Upper lobe of left lung (tissue), 4 donors: Measurements from ENCODE around the gene RNASEH2B.

Experiments
- POLR2A ChIP-seq, 4 donors: fragments of 450-650 bp; IDR thresholded peaks; one replicate each; pipeline ENCODE4 v1.5.1; 2016 to 2017; ENCODE audit warnings: antibody characterized with exemption in 4 of 4, mild to moderate bottlenecking in 2 of 4
- POLR2AphosphoS5 ChIP-seq, 2 donors: sonication (generic); formaldehyde crosslinking; IDR thresholded peaks; one replicate each; pipeline ENCODE4 v1.5.1; 2017; ENCODE audit warnings: antibody characterized with exemption in 2 of 2
- TF ChIP-seq, protein P1 (sequence below), 6 experiments: fragments of 450-650 bp in 4 of 6; fragments of 200-600 bp in 2 of 6; sonication (generic) in 2 of 6; IDR thresholded peaks; one replicate each; pipeline ENCODE4 v1.5.1; 2016 to 2019; ENCODE audit warnings: antibody characterized with exemption in 6 of 6

DNA sequence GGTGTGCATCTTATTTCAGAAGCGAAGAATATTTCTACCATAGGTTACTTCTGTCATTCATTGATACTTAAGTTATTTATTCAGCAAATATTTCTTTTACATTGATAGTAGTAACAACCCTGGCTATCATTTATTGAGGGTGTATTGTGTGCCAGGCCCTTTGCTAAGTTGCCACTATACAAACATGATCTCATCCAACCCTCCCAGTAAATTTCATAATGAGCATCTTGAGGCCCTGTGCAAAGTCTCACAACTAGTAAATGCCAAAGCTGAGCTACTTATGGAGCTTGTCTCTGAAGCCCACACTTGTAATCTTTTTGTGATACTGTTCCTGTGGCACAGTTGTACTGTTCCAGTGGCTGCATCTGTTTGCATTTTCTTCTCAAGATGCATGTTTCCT, 36.1 kb downstream of the RNASEH2B start:
- TF ChIP-seq, protein P1, sequence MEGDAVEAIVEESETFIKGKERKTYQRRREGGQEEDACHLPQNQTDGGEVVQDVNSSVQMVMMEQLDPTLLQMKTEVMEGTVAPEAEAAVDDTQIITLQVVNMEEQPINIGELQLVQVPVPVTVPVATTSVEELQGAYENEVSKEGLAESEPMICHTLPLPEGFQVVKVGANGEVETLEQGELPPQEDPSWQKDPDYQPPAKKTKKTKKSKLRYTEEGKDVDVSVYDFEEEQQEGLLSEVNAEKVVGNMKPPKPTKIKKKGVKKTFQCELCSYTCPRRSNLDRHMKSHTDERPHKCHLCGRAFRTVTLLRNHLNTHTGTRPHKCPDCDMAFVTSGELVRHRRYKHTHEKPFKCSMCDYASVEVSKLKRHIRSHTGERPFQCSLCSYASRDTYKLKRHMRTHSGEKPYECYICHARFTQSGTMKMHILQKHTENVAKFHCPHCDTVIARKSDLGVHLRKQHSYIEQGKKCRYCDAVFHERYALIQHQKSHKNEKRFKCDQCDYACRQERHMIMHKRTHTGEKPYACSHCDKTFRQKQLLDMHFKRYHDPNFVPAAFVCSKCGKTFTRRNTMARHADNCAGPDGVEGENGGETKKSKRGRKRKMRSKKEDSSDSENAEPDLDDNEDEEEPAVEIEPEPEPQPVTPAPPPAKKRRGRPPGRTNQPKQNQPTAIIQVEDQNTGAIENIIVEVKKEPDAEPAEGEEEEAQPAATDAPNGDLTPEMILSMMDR (IDR thresholded peaks at IDR 0.05) = no peak
- TF ChIP-seq POLR2A (IDR thresholded peaks at IDR 0.05) (no peak), POLR2AphosphoS5 (IDR thresholded peaks at IDR 0.05) (no peak)
